GM18519 (cell line): Measurements from ENCODE around the gene AKT3.

Experiments
- ATAC-seq: cut with Tn5 transposase; IDR thresholded peaks from one replicate; pipeline ENCODE4 v1.9.1; 2021; ENCODE audit warnings: mild to moderate bottlenecking, moderate library complexity; ENCODE audit not compliant: unreplicated experiment, low FRiP score

AKT3 gene

DNA sequence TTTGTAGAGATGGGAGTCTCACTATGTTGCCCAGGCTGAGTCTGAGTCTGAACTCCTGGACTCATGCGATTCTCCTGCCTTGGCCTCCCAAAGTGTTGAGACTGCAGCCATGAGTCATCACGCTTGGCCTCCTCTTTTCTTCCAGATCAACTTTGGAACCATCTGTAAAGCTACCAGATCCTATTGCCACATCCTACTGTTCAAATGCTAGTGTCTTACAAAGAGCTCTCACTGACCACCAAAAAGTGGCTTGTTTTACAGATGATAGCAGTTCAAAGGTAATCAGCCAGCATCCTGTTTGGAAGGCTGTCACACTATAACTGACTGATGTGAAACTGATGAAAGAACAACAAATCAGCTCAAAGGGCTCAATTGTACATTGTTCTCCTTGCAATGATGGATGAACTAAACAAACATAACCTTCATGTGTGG is 221.6 kb downstream of the AKT3 start:
- ATAC-seq = no peak

DNA sequence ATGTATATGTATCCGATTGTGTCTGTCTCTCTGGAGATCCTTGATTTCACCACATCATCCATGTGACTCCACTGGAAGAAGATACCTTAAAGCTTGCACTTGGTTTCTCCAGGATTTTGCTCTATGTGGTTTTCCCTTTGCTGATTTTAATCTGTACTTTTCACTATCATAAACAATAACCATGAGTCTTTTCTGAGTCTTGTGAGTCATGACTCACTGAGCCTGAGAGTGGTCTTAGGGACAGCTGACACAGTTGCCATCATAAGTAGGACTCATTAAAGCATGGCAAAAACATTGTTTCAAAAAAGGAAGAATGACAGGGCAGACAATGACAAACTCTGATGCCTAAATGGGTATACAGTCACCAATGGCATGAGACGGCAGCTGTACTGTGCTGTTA is 226.2 kb downstream of the AKT3 start:
- no peak for ATAC-seq

GRCh38 chr1:243621973-243622372 is 228.1 kb downstream of the AKT3 start:
- no peak for ATAC-seq

GRCh38 chr1:243620096-243620495 is 229.9 kb downstream of the AKT3 start:
- ATAC-seq = no peak

GRCh38 chr1:243609698-243610097 is 240.3 kb downstream of the AKT3 start:
- ATAC-seq = no peak

DNA sequence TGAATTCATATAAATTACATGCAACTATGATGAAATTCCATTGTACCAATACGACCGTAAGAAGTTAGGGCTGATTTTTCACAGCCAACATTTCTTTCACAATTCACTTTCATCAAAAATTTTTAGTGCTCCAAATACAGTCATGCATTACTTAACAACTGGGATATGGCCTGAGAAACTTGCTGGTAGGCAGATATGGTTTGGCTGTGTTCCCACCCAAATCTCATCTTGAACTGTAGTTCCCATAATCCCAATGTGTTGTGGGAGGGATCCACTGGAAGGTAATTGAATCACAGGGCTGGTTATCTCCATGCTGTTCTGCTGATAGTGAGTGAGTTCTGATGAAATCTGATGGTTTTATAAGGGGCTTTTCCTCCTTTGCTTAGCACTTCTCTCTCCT is 244.4 kb downstream of the AKT3 start:
- ATAC-seq = no peak

DNA sequence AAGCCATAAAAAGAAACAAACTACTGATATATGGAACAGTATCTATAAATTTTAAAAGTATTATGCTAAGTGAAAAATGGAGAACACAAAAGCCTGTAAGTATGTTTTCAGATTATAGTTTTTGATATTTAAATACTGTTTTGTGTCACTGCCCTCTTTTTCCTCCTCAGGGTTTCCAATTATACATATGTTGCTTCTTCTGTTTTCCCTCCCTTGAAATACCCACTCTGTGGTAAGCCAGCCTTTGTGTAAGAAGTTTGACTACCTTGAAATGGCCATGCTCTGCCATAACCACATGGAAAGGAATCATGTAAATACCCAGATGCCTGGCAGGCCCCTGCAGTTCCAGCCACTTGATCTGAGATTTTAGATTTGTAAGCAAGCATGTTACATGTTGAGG is 248.3 kb downstream of the AKT3 start:
- ATAC-seq = no peak

DNA sequence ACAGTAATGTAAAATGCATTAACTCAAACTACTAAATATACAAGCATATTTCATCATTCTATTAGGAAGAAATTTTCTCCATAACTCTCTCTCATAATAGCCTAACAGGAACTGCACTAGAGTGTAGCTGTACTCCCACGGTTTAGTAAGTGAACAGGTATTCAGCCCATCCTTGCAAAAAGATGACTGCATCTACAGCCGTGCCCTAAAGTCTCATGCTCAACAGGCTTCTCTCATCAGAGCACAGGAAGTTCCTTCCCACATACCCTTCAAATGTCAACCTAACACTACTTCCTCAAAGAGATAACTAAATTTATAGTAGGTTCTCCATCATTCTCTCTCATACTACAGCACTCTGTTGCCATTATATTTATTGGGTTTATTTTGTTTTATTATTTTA is 251.6 kb downstream of the AKT3 start:
- ATAC-seq = peak; percentile 43

GRCh38 chr1:243597383-243597782 is 252.7 kb downstream of the AKT3 start:
- no peak for ATAC-seq

DNA sequence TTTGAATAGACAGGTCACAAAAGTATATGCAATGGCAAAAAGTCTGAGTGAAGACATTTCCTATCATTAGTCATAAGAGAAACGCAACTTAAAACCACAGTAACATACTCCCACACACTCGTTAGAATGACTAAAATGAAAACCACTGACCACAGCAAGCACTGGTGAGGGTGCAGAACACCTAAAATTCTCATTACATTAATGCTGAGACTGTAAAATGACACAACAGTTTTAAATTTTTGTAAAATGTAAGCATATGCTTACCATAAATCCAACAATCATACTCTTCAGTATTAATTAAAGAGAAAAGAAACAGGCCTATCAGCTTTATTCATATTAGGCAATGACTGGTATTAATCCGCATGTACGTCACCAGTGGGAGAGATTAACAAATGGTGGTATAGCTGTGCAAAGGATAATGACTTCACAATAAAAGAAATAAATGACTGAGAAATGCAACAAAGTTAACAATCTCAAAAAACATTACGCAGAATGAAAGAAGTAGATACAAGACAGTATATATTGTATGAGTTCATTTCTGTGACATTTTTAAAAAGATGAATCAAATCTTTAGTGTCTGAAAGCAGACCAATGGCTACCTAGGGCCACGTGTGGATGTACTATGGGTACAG is 253.5 kb downstream of the AKT3 start:
- ATAC-seq = peak; percentile 95

GRCh38 chr1:243595527-243596210 is 254.4 kb downstream of the AKT3 start:
- ATAC-seq = no peak

DNA sequence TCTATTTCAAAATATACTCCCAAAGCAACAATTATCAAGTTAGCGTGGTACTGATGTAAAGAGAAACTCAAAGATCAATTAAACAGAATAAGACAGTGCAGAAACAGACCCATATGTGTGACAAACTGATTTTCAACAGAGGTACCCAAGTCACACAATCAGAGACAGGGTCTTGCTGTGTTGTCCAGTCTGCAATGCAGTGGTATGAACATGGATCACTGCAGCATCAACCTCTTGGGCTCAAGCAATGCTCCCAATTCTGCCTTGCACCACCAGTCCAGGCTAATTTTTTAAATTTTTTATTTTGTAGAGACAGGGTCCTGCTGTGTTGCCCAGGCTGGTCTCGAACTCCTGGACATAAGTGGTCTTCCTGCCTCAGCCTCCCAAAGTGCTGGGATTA is 255.6 kb downstream of the AKT3 start:
- no peak for ATAC-seq

DNA sequence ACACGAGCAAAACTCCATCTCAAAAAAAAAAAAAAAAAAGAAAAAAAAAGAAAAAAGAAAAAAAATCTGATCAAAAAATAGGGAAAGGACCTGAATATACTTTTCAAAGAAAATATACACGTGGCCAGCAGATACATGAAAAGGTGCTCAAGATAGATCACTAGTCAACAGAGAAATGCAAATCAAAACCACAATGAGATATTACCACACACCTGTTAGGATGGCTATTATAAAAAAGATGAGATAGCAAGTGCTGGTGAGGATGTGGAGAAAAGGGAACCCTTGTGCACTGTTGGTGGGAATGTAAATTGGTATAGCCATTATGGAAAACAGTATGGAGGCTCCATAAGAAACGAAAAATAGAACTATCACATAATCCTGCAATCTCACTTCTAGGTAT is 260.8 kb downstream of the AKT3 start:
- peak; percentile 58 for ATAC-seq

DNA sequence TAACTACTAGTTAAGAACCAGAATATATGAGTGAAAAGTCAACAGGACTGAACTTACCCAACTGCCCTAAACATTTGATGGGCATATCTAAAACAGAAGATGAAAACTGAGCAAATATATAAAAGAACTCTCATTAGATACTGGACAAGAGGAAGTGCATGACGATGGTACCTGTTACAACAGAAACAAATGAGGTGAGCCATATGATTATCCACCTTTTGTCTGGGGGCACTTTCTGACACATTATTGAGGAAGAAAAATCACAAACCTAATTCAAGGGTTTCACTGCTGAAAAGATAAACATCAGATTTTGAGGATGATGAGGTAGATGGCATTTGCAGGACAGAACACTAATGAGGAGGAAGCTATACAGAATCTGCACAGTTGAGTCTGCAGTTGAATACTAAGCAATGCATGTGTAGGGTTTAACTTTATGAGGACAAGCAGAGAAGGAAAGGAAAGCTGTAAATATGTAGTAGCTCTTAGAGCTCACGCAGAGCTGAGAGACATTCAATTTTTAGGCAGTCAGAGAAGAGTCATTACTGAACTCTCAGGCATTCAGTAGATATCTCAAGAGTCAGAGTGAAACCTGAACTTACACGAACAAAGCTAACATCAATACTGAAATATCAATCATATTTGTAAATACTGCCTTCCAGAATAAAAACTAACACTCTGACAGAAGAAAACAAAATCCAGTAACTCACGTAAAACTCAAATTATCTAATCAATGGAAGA is 262.1 kb downstream of the AKT3 start:
- peak; percentile 95 for ATAC-seq

DNA sequence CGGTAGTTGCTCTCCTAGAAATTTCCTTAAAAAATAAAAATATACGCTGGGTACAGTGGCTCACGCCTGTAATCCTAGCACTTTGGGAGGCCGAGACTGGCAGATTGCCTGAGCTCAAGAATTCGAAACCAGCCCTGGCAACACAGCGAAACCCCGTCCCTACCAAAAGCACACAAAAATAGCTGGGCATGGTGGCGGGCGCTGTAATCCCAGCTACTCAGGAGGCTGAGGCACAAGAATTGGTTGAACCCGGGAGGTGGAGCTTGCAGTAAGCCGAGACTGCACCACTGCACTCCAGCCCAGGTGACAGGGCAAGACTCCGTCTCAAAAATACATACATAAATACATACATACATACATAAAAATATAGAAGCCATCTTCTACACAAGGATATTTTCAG is 262.8 kb downstream of the AKT3 start:
- no peak for ATAC-seq

DNA sequence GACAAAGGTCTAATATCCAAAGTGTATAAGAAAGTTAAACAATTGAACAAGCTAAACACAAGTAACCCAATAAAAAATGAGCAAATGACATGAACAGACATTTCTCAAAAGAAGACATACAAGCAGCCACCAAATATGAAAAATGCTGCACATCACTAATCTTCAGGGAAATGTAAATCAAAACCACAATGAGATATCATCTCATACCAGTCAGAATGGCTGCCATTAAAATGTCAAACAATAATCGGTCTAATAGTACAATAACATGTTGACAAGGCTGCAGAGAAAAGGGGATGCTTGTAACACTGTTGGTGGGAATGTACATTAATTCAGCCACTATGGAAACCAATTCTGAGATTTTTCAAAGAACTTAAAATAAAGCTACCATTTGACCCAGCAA is 264.1 kb downstream of the AKT3 start:
- ATAC-seq = no peak

DNA sequence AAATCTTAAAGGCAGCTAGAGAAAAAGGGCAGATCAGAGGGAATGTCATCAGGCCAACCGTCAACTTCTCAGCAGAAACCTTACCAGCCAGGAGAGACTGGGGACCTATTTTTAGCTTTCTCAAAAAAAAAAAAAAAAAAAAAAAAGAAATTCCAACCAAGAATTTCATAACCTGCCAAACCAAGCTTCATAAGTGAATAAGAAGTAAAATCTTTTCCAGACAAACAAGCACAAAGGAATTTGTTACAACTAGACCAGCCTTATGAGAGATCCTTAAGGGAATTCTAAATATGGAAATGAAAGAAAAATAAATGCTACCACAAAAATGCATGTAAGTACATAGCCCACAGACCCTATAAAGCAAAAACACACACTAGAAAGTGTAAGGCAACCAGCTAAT is 267.7 kb downstream of the AKT3 start:
- ATAC-seq = no peak

- no peak for ATAC-seq
Measured at GRCh38 chr1:243580984-243581383, 269.1 kb downstream of the AKT3 start.

GRCh38 chr1:243580072-243580471 is 270.0 kb downstream of the AKT3 start:
- no peak for ATAC-seq

GRCh38 chr1:243575070-243575469 is 275.0 kb downstream of the AKT3 start:
- no peak for ATAC-seq

DNA sequence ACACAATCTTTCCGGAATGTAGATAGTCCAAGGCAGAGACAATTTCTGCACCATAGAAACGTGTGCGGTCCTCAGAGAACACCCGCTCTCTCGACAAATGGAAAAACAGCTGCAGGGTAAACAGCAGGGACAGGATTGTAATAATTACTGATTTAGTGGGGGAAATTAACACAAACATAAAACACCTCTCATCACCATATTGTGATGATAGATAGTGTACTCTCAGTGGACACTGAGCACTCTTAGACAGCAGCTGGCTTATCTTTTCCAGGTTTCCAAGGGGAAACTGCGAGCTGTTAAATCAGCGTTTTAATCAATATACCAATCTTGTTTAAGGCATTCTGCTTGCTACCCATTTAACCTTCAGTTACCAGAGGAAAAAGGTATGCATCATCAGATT is 277.1 kb downstream of the AKT3 start:
- no peak for ATAC-seq

- ATAC-seq = no peak
Measured at GRCh38 chr1:243568793-243569192, 281.2 kb downstream of the AKT3 start.
